ENCODE measurements around the gene PTPRH.
"Not testable (repeated sequence)": the region's sequence is repeated elsewhere in the genome, so short reads cannot be mapped to it uniquely, and the experiment has no call there.

PTPRH gene

DNA sequence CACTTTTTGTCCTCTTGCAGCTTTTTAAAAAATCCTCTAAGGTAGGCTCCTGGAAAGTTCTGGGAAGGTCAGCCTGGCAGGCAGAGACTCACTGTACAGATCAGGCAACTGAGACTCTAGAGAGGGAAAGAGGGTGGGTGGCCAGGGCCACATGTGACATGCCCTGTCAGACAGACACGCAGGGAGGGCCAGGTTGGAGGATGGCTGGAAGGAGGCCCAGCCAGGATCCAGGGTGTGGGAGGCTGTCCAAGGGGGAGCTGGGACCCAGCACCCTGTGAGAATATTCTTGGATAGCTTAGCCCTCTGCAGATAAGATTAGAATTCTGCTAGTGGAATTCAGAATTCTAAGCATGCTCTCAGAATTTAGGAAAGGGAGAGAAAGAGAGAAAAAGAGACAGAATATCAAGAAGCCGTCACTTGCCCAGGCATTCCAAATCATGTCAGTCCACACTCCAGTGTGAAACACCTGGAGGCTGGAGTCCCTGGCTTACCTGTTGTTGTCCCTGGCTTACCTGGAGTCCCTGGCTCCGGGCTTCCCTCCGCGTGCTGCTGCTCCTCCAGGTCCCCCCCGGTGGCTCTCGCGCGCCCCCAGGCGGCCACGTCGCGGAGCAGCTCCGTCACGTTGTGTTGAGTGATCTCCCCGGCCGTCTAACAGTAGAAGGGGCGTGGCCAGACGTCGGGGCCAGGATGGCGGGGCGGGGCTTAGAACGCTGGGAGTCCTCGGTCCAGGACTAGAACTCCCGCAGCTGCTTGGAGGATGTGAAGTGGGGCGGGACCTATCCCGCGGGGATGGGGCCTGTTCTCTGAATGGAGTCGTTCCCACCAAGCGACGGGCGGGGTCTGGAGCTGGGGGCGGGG lies 48.9 kb downstream of the PTPRH start:
- TF ChIP-seq, protein P1, sequence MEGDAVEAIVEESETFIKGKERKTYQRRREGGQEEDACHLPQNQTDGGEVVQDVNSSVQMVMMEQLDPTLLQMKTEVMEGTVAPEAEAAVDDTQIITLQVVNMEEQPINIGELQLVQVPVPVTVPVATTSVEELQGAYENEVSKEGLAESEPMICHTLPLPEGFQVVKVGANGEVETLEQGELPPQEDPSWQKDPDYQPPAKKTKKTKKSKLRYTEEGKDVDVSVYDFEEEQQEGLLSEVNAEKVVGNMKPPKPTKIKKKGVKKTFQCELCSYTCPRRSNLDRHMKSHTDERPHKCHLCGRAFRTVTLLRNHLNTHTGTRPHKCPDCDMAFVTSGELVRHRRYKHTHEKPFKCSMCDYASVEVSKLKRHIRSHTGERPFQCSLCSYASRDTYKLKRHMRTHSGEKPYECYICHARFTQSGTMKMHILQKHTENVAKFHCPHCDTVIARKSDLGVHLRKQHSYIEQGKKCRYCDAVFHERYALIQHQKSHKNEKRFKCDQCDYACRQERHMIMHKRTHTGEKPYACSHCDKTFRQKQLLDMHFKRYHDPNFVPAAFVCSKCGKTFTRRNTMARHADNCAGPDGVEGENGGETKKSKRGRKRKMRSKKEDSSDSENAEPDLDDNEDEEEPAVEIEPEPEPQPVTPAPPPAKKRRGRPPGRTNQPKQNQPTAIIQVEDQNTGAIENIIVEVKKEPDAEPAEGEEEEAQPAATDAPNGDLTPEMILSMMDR (IDR thresholded peaks at IDR 0.05; ENCODE audit: low read depth, low read length), result peak; percentile 84
- H3K4me3 ChIP-seq (ENCODE audit: low read depth, low read length), result no peak overlapping the region

- TF ChIP-seq, protein P1 (IDR thresholded peaks at IDR 0.05; ENCODE audit: low read depth, low read length), result no peak
- no peak overlapping the region for H3K4me3 ChIP-seq (ENCODE audit: low read depth, low read length)
Observed at GRCh38 chr19:55158848-55159749, 50.2 kb downstream of the PTPRH start.

DNA sequence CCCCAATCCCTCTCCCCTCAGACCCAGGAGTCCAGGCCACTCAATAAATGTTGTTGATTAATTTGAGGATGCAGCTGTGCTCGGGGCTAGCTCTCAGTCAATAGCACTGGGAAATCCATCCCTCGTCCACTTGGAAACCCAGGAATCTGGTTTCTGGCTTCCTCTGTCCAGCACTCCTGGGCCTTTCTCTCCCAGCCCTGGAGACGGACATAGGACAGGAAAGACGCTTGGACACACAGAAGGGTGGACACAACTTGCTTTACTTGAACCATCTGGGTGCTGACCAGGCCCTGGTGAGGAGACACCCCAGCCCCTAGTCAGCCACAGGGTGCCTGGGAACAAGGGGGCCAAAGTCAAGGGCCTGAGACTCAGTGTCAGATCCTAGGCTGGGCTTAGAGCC lies 50.9 kb downstream of the PTPRH start:
- TF ChIP-seq, protein P1 (IDR thresholded peaks at IDR 0.05; ENCODE audit: low read depth, low read length), result no peak
- no peak overlapping the region for H3K4me3 ChIP-seq (ENCODE audit: low read depth, low read length)

- no peak within 1 kb of the TSS for H3K4me3 ChIP-seq (ENCODE audit: low read depth, low read length)
- TF ChIP-seq, protein P1 (IDR thresholded peaks at IDR 0.05; ENCODE audit: low read depth, low read length), result no peak
Observed at GRCh38 chr19:55157064-55157908, 52.0 kb downstream of the PTPRH start, which contains the start of gene TNNI3. Gene TNNI3 (minus strand): TSS chr19:55157732. CDS start chr19:55157589, 143 bp downstream.

- H3K4me3 ChIP-seq (ENCODE audit: low read depth, low read length), result no peak overlapping the region
- TF ChIP-seq, protein P1 (IDR thresholded peaks at IDR 0.05; ENCODE audit: low read depth, low read length), result no peak
Observed at GRCh38 chr19:55156202-55157063, 52.9 kb downstream of the PTPRH start.

DNA sequence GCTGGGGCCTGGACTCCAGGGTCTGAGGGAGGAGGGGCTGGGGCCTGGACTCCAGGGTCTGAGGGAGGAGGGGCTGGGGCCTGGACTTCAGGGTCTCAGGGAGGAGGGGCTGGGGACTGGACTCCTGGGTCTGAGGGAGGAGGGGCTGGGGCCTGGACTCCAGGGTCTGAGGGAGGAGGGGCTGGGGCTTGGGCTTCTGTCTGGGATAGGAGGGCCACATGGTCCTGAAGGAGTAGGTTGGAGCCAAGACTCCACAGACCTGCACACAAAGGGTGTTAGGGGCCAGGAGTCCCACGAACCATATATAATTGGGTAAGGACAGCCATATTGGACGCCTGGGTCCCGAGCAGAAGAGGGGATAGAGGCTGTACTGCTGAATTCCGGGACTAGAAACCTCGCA lies 53.5 kb downstream of the PTPRH start:
- not testable (repeated sequence) for H3K4me3 ChIP-seq (ENCODE audit: low read depth, low read length)
